Measurements from ENCODE around the gene PRAF2.

- TF ChIP-seq POLR2A (IDR thresholded peaks at IDR 0.05) (no peak), POLR2AphosphoS5 (IDR thresholded peaks at IDR 0.05; ENCODE audit: insufficient read depth in 1 of 2, low read depth in 1 of 2) (no peak)
- TF ChIP-seq, protein P1, sequence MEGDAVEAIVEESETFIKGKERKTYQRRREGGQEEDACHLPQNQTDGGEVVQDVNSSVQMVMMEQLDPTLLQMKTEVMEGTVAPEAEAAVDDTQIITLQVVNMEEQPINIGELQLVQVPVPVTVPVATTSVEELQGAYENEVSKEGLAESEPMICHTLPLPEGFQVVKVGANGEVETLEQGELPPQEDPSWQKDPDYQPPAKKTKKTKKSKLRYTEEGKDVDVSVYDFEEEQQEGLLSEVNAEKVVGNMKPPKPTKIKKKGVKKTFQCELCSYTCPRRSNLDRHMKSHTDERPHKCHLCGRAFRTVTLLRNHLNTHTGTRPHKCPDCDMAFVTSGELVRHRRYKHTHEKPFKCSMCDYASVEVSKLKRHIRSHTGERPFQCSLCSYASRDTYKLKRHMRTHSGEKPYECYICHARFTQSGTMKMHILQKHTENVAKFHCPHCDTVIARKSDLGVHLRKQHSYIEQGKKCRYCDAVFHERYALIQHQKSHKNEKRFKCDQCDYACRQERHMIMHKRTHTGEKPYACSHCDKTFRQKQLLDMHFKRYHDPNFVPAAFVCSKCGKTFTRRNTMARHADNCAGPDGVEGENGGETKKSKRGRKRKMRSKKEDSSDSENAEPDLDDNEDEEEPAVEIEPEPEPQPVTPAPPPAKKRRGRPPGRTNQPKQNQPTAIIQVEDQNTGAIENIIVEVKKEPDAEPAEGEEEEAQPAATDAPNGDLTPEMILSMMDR (IDR thresholded peaks at IDR 0.05), result no peak
These were observed 32.5 kb upstream of the PRAF2 start for GRCh38 chrX:49106296-49106695.

Measured in vagina (tissue), 2 donors.